NCI-H2171 treated with DMSO at 0.1 percent for 48 hours (cell line): Measurements from ENCODE around the gene SBF2.
A peak's percentile ranks its signal among the peaks of the same experiment; 100 is the strongest.

Source experiments
- DNase-seq: peaks from one replicate; lab custom pipeline; 2025; lab: John Stamatoyannopoulos, UW

Gene SBF2

DNA sequence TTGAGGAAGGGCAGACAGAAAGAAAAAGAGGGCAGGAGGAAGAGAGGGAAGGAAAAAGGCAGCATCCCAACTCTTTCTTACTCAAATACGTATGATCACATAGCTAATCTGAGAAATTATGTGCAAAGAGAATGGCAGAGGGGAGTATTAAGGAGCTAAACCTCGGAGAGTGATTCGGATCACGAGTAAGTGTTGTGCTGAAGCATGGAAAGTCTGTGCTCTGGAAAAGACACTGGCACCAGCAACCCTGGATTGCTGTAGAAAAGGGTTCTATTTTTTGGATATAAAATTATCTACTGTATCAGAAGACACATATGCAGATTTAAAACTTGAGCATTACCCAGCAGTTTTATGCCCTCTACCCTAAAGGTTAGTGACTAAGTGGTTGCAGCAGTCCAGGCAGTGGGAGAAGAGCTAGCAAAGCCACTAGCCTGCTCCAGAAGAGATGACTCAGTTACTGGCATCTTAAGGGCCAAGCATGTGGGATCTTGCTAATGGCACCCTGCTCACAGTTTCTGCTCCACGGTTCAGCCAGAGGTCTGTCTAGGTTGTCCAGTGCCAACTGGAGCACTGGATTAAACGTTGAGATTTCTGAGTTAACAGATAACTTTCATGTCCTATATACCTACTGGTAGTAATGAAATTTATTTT, 478.4 kb downstream of the SBF2 start:
- no peak for DNase-seq

DNA sequence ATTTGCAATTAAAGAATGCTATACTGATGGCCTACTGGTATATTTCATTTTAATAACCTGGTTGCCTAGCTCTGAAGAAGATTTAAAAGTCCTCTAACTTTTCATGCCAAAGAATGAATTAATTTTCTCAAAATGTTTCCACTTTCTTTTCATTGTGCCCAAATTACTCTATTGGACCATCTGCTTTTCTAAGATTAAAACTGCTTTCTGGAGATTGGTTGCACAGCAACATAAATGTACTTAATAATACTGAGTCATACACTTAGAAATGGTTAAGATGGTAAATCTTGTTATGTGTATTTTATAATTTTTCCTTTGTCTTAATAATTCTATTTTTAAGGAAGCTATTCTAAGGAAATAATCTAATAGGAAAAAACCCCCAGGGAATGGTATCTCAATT, 479.9 kb downstream of the SBF2 start:
- DNase-seq, result no peak

DNA sequence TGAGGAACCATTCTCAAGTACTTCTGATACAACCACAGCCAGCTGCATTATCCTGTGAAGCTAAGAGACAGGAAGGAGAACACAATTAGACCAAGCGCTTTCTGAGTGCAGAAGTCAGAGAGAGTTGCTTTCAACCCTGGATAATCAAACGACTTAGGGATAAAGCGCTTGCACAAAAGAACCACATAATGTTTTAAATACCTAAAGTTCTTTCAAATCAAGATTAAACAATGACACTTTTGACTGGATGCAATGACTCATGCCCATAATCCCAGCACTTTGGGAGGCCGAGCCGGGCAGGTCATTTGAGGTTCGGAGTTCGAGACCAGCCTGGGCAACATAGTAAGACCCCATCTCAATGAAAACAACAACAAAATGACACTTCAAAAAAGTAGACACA, 485.1 kb downstream of the SBF2 start:
- DNase-seq, result no peak

DNA sequence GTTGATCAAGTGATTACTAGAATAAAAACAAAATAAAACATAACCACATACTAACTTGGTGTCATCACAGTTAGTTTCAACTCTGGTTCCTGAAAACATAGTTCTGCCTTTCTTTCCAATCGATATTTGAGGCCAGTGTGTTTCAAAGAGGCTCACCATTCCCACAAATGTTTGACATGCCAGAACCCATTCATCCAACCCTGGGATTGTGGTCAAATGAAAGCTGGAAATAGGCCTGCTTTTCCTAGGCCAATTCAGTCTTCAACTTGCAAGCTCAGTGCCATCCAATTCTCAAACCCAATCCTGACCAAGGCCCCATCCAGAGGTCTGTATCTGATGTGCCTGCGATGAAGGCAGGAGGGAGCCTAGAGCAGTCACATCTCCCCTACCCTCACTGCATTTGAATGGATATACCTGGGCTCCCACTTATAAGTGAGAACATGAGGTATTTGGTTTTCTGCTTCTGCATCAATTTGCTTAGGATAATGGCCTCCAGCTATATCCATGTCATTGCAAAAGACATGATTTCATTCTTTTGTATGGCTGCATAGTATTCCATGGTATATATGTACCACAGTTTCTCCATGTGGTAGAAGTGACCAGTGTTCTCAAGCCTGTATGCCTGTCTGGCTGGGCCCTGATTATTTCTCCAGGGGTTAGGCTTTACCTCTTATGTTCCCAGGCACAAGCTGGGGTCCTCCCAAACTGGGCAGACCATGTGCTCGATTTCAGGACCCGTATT, 486.9 kb downstream of the SBF2 start:
- DNase-seq, result no peak

DNA sequence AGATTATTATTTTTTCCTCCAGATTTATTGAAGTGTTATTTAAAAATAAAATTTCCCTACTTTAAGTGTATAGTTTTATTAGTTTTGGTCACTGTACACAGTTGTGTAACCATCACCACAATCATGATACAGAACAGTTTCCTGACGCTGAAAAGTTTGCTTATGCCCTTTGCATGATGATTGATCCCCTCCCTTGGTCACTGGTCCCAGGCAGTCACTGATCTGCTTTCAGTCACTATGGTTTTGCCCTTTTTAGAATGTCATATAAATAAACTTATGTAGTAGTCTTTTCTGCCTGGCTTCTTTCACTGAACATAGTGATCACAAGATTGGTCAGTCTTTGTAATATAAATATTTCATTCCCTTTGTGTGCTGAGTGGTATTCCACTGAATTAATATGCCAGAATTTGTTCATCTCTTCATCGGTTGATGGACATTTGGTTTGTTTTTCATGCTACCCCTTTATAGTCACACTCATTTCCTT, 489.6 kb downstream of the SBF2 start:
- DNase-seq, result no peak

DNA sequence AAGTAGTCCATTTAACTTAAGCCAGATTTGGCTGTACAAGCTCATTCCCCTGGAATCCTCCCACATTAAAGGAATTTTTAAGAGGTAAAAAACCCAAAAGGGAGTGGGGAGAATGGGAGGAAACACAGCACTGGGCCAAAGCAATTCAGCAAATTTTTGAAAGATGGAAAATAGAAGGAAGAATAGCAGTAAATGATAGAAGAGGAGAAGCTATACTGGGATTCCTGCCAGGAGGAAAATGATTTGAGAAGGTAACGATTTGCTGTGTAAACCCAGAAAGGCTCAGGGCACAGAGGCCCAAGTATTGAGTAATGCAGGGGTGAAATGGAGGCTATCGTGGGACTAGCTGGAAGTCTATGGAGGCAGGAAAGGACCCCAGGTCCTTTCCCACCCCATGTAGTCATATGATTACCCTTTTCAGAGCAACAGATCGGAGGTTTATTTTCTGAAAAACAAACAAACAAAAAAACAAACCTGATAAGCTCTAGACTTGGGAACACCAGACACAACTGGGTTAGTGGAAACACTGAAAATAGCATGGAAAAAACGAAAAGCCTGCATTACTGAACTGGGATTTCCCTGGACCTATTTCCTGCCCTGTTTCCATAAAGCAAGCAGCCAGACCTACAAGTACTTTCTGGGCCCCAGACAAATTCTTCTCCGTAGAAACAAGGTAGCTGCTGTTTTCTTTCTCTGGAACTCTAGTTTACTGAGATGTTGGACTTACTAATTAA, 490.2 kb downstream of the SBF2 start:
- DNase-seq, result no peak

DNA sequence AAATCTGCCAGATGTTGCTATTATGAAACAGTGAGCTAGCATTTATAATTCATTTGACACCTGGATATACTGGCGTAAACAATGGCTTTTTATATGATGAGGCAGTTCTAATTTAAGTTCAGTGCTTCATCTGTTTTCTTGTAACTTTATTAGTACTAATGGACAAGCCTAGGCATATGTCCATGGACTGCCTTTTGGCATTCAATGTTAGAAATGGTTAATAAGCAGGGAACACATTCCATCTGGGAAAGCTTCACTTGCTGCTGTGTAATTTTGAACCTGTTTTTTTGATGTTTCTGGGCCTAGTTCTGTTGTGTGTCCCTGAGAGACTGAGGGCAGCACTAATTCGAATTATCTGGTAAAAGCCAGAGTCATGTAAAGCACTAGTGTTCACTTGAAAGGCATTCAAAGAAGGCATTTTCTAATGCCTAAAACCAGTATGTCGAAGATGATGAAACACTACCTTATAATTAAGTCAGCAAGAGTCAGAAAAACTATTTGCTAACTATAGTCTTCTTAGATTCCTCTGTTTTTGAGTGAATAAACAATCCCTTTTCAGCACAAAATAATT, 491.6 kb downstream of the SBF2 start:
- DNase-seq, result peak; percentile 48

DNA sequence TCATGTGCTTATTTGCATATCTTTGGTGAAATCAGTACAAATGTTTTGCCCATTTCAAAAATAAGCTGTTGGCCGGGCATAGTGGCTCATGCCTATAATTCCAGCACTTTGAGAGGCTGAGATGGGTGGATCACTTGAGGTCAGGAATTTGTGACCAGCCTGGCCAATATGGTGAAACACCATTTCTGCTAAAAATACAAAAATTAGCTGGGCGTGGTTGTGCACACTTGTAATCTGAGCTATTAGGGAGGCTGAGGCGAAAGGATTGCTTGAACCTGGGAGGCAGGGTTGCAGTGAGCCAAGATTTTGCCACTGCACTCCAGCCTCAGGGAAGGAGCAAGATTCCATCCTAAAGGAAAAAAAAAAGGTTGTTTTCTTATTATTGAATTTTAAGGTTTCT, 494.1 kb downstream of the SBF2 start:
- DNase-seq, result no peak

DNA sequence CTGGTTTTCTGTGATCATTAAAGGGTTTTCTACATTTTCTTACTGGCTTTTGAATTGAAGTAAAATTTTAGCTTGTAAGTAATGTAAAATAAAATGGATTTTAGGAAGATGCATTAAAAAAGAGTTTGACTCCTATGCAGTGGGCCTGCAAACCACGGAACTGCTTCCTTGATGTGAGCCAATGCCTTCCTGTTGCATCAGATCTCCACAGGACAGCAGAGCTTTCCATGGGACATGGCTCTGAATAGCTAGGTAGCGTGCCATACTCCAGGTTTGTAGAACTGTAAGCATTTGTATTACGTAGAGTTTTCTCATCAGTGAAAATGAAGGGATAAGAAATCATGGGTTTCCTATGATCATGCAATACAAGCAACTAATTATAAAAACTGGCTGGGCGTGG, 496.7 kb downstream of the SBF2 start:
- DNase-seq, result no peak

DNA sequence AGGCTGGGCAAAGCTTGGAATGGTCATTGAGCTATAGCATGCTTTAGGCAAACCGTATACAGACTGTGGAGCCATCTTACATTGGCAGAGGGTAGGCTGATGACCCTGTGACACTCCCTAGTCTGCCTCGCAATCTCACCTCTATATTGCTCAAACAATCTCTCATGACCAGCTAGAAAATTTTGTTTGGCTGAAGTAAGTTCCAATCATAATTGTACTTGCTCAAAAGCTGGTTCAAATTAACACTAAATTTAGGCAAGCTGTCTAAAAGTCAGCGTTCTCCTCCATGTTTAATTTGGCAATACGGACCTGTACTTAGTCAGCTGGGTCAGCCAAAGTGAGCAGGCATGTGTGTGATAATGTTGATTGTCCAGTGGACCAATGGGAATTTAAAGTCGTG, 497.2 kb downstream of the SBF2 start:
- DNase-seq, result no peak

DNA sequence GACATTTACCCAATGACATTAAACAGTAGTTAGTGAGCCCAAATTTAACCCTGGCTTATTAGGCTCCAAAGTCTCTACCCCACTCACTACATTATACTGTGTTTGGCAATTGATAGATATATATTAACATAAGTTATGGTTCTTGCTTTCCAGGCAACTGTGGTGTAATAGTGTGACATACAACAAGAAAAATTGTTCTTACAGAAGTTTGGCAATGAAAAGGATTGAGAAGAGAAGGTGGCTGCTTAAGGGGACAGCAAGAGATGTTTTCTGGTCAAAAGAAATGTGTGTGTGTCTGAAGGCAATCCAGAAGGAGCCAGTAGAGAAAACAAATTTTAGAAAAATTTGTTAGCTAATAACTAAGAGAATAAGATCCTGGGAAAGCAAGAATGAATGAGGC, 497.8 kb downstream of the SBF2 start:
- DNase-seq, result no peak

DNA sequence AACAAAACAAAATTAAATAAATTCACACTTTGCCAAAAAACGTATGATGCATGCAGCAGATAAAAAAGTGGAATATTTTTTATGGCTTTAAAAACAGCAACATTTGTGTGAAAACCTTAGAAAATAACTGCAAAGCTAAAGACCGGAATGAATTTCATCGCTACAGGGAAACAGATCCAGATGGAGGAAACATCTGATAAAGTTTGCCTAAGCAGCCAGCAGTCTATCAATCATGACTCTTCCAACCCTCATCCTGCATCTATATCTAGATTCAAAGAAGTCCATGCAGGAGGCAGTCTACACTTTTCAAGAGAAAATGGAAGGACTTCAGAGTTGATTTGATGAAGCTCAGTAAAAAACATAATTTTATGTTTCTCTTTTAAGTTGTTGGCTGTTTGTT, 503.3 kb downstream of the SBF2 start:
- DNase-seq, result no peak

DNA sequence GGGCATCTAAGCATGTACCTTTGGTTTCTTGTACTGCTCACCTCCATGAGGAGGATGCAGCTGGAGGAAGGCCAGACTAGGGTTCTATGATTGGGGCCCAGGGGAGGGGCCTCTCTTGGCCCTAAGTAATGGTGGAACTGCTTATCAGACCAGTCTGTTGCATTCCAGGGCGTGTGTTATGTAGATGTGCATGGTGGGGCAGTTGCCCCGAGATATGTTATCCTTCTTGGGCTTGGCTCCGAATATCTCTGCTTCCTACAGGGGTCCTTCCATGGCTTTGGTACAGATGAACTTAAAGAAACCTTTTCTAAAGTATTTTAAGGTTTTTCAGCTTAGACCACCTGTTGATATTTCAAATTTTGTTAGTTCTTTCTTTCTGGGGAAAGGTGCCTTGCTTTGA, 504.1 kb downstream of the SBF2 start:
- no peak for DNase-seq

DNA sequence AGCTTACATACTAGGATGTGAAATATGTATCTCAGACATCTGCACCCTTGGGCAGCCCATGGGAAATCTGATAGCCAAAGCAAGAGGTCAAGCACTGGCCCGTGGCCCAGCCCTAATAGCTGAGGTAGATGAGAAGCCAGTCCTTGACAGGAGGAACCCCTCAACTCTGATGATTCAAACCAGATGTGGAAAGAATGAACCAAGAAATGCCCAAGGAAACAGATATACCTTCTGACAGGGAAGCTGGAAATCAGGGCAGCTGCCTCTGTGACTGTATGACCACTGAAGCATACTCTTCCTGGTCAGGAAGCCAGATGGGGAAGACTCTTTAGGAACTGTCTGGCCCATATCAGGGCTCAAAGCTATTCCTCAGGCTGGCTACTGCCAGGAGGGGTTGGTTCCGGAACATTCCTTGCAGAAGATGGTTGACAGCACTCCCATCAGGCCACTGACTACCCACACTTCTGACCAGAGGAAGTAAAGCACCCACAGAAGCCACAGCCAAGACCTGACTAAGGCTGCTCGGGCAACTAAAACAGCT, 506.0 kb downstream of the SBF2 start:
- no peak for DNase-seq

DNA sequence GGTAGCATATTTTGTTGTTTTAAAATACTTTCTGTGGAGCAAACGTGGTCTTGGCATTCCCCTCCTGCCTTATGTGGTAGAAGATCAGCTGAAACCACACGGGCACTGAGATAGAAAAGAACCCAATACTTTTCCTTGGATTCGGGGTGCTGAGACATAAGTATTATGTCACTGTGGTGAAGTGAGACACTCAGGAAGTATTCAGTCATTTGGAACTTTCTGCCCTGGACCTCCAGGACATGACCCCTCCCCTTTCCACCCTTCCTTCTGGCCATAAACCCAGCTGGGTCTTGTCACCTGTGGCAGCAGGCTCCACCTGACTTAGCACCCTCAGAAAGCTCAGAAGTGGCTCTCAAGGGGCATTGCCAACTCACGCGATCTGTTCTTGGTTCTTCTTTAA, 506.8 kb downstream of the SBF2 start:
- no peak for DNase-seq

DNA sequence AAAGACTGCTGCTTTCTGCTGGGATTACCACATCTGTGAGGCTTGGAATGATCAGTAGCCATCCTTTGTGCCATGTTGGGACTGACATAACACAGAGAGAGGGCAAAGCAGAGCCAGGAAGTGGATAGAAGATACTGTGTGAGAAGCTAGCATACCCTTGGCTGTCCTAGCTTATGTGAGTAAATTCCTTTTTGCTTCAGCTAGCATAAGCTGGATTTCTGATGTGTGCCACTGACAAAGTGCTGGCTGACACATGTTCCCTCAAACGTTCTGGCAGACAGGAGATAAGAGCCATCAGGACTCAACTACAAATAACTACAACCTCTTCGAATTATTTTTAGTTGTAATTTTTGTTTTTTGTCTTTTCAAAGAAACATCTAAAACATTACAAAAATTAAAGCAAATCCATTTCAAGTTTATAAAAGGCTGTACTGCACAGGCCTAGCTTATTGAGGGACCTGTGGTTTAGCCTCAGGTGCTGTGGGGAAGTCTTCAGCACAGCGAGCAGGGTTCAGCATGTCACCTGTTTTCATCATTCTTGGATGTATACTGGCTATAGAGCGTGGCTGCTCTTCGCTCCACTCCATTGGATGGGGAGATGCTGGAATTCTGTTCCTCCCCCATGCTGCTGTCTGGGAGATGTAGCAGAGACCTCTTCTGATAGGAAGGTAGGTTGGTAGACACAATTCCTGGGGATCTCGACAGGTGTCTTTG, 509.3 kb downstream of the SBF2 start:
- no peak for DNase-seq

DNA sequence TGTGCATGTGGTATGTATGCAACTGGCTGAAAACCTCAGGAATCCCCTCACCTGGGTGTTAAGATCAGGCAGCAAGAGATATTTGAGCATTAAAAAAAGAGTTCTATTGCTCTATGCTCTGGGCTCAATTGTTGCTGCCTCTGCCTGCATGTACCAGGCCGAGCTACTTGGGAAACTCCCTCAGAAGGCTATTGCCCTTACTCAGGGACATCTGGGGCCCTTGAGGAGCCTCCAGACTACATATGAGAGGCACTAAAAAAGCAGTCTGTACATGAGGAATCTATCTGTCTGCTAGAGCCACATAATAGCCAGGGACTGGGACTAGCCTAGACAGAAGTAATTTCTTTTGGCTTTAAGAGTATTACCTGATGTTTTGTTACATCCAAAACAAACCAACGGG, 510.0 kb downstream of the SBF2 start:
- DNase-seq, result no peak

DNA sequence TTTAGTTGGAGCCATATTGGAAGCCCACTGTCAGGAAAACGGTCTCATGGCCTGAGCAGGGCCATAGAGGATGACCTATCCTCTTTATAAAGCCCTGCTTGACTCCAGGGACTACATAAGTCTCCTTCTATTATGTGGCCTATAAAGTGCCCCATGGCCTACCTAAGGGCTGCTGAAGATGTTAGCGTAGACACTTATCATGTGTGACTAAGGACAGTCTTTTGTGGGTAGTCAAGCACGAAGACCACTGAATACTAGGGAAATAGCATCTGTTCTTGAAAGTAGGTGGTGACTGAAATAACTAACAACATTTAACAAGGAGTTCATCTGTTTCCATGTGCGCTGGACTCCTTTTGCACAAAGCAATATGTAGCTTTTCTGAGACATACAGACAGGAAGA, 513.1 kb downstream of the SBF2 start:
- no peak for DNase-seq

DNA sequence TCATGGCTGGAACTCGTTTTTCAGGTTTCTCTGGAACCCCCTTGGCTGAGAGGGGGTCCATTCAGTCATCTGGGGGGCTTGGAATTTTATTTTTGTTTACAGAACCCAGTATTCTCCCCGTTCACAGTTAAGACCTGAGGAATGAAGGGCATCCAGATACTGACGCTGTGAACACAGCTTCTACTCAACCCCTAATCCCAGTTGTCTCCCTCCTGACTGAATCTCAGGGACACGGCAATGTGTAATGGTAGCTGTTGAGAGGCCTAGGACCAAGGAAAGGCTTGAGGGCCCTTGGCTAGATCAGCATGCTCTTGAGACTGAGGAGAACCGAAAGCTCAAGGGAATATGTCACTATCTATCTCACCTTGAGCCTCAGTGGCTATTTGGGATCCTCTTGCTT, 516.5 kb downstream of the SBF2 start:
- DNase-seq, result no peak

DNA sequence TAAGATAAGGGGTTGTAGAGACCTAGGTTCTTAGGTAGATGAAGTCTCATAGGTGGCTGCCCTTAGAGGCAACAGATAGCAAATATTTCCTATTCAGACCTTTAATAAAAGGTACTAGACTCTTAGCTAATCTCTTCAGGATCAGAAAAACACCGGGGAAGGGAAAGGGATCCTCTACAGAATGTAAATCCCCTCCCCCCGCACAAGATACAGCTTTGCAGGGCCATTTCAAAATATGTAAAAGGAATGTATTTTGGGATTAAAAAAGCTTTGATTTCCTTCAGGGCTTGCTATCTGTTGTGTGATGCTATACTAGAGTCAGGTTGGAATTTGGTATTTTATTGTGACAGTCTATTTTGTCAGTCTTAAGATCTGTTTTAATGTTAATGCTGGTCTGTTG, 517.0 kb downstream of the SBF2 start:
- no peak for DNase-seq

DNA sequence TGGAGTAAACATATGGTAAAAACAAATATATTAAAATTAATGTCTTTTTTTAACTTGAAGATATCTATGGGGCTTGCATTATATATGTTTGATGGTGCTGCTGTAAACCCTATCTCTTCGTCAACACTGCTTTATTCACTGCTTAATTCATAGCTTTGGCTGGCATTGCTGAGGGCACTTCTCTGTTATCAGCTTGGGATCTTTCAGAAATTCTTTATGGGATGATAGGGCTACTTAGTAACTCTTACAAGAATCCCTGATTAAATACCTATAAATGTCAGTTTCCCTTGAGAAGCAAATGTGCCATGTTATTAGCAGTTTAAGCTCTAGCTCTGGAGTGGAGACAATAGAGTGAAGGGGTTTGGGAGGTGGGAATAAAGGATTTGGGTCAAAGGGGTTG, 517.8 kb downstream of the SBF2 start:
- DNase-seq, result no peak

DNA sequence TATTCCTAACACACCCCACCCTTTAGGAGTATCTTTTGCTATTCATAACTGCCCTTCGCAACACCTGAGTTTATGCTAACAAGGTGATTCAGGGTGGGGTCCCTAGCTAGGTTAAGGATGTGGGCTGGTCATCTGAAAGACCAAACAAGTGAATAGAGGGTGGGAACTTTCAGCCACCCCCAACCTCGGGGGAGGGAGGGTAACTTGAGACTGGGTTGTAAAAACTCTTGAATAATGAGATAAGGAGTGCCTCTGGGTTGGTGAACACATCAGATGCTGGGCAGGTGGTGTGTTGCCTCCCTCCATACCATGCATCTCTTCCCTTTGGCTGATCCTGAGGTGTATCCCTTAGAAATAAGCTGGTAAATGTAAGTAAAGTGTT, 518.6 kb downstream of the SBF2 start:
- no peak for DNase-seq
